Activated T-cell treated with anti-CD3 and anti-CD28 coated beads, Interleukin-2, amount 50 U/mL, for 72 hours (primary cell): Measurements from ENCODE around the gene HIBADH. TPM values are rescaled to one million over a fixed set of nuclear protein-coding genes. Genes with fewer than 3 reads are reported as not detected.

Source experiments
- ATAC-seq, 2 donors: fragments of 150-1000 bp; cut with Tn5 transposase; replicated peaks in 1 of 2; 2 replicates each; pipeline ENCODE4 v1.10.0; 2021; ENCODE audit warnings: moderate library complexity in 2 of 2, mild to moderate bottlenecking in 1 of 2
- DNase-seq, 2 donors: peaks; one replicate each; pipeline ENCODE4 v3.0.0; 2021 to 2022; ENCODE audit warnings: mixed read lengths in 1 of 2
- H3K27ac Mint-ChIP-seq: one replicate; pipeline ENCODE4 v1.8.0; 2022; ENCODE audit warnings: mild to moderate bottlenecking, moderate library complexity, mixed read lengths
- H3K27me3 Mint-ChIP-seq: one replicate; pipeline ENCODE4 v1.8.0; 2022; ENCODE audit warnings: low read depth, mixed read lengths
- H3K36me3 Mint-ChIP-seq, 2 donors: one replicate each; pipeline ENCODE4 v1.8.0; 2022; ENCODE audit warnings: mixed read lengths in 2 of 2, mild to moderate bottlenecking in 1 of 2; ENCODE audit not compliant: insufficient read depth in 2 of 2
- H3K4me1 Mint-ChIP-seq: one replicate; pipeline ENCODE4 v1.8.0; 2022; ENCODE audit warnings: low read depth, mixed read lengths
- H3K4me3 Mint-ChIP-seq, 2 donors: one replicate each; pipeline ENCODE4 v1.8.0; 2022; ENCODE audit warnings: mild to moderate bottlenecking in 2 of 2, mixed read lengths in 2 of 2, moderate library complexity in 2 of 2
- H3K9me3 Mint-ChIP-seq, 2 donors: one replicate each; pipeline ENCODE4 v1.8.0; 2022; ENCODE audit warnings: mixed read lengths in 2 of 2
- total RNA-seq, 2 donors: library from RNA; stranded (reverse); gene quantifications; one replicate each; pipeline ENCODE4 v1.2.3, GENCODE V29; 2022

Gene HIBADH
- total RNA-seq, 2 donors from 2014 or later = 18.2 to 20.0 TPM

- Mint-ChIP-seq H3K27me3 (no peaks in the 10 kb centered on the region), H3K4me1 (no peaks in the 10 kb centered on the region), H3K27ac (no peak overlapping the region), H3K4me3 (no peak overlapping the region), H3K9me3 (peaks cover 6 to 16% of the 10 kb centered on the region in 2 donors), H3K36me3 (peaks cover 15 to 24% of the 10 kb centered on the region in 2 donors)
- DNase-seq (no peak), ATAC-seq (no peak)
Measured at GRCh38 chr7:27616914-27617548, 45.7 kb downstream of the HIBADH start.

GRCh38 chr7:27616186-27616491 is 46.5 kb downstream of the HIBADH start:
- H3K4me1 Mint-ChIP-seq = no peaks in the 10 kb centered on the region
- peaks cover 6 to 16% of the 10 kb centered on the region in 2 donors for H3K9me3 Mint-ChIP-seq
- ATAC-seq (no peak), DNase-seq (no peak)
- no peaks in the 10 kb centered on the region for H3K27me3 Mint-ChIP-seq
- peaks cover 15 to 22% of the 10 kb centered on the region in 2 donors for H3K36me3 Mint-ChIP-seq
- H3K4me3 Mint-ChIP-seq = no peak overlapping the region
- H3K27ac Mint-ChIP-seq = no peak overlapping the region

- H3K27me3 Mint-ChIP-seq = no peaks in the 10 kb centered on the region
- ATAC-seq = no peak
- H3K4me1 Mint-ChIP-seq = no peaks in the 10 kb centered on the region
- peaks cover 5 to 14% of the 10 kb centered on the region in 2 donors for H3K9me3 Mint-ChIP-seq
- no peak overlapping the region for H3K27ac Mint-ChIP-seq
- no peak overlapping the region for H3K4me3 Mint-ChIP-seq
- H3K36me3 Mint-ChIP-seq = peaks cover 13 to 17% of the 10 kb centered on the region in 2 donors
- no peak for DNase-seq
Measured at GRCh38 chr7:27615420-27616185, 47.1 kb downstream of the HIBADH start.

GRCh38 chr7:27614095-27614494 is 48.6 kb downstream of the HIBADH start:
- no peak for DNase-seq
- Mint-ChIP-seq H3K27ac (no peak overlapping the region), H3K4me3 (no peak overlapping the region), H3K27me3 (no peaks in the 10 kb centered on the region), H3K4me1 (no peaks in the 10 kb centered on the region), H3K36me3 (peaks cover 3 to 5% of the 10 kb centered on the region in 2 donors), H3K9me3 (peaks cover 3 to 4% of the 10 kb centered on the region in 2 donors)
- ATAC-seq = no peak

- DNase-seq (no peak), ATAC-seq (no peak)
- Mint-ChIP-seq H3K27ac (no peak overlapping the region), H3K9me3 (no peaks in the 10 kb centered on the region), H3K4me3 (no peak overlapping the region), H3K27me3 (no peaks in the 10 kb centered on the region), H3K4me1 (no peaks in the 10 kb centered on the region), H3K36me3 (no peaks in the 10 kb centered on the region)
Measured at GRCh38 chr7:27611059-27611458, 51.6 kb downstream of the HIBADH start.

GRCh38 chr7:27608776-27609495 is 53.7 kb downstream of the HIBADH start:
- ATAC-seq = no peak
- H3K36me3 Mint-ChIP-seq = no peaks in the 10 kb centered on the region
- no peaks in the 10 kb centered on the region for H3K27me3 Mint-ChIP-seq
- H3K27ac Mint-ChIP-seq = no peak overlapping the region
- no peaks in the 10 kb centered on the region for H3K4me1 Mint-ChIP-seq
- no peak overlapping the region for H3K4me3 Mint-ChIP-seq
- no peaks in the 10 kb centered on the region for H3K9me3 Mint-ChIP-seq
- no peak for DNase-seq

GRCh38 chr7:27607210-27607606 is 55.5 kb downstream of the HIBADH start:
- Mint-ChIP-seq H3K9me3 (no peaks in the 10 kb centered on the region), H3K36me3 (no peaks in the 10 kb centered on the region), H3K27me3 (no peaks in the 10 kb centered on the region), H3K4me3 (no peak overlapping the region), H3K27ac (no peak overlapping the region), H3K4me1 (no peaks in the 10 kb centered on the region)
- DNase-seq = no peak
- ATAC-seq = no peak

- no peaks in the 10 kb centered on the region for H3K36me3 Mint-ChIP-seq
- no peak for DNase-seq
- no peaks in the 10 kb centered on the region for H3K27me3 Mint-ChIP-seq
Measured at GRCh38 chr7:27606270-27607209, 56.1 kb downstream of the HIBADH start.

GRCh38 chr7:27605689-27606269 is 56.9 kb downstream of the HIBADH start:
- DNase-seq (no peak), ATAC-seq (no peak)
- no peak overlapping the region for H3K27ac Mint-ChIP-seq
- H3K27me3 Mint-ChIP-seq = no peaks in the 10 kb centered on the region
- H3K4me1 Mint-ChIP-seq = no peaks in the 10 kb centered on the region
- no peak overlapping the region for H3K4me3 Mint-ChIP-seq
- H3K36me3 Mint-ChIP-seq = no peaks in the 10 kb centered on the region
- no peaks in the 10 kb centered on the region for H3K9me3 Mint-ChIP-seq

More at GRCh38 chr7:27606270-27607209, 56.1 kb downstream of the HIBADH start:
- no peak overlapping the region for H3K4me3 Mint-ChIP-seq
- H3K9me3 Mint-ChIP-seq = no peaks in the 10 kb centered on the region
- H3K4me1 Mint-ChIP-seq = no peaks in the 10 kb centered on the region
- H3K27ac Mint-ChIP-seq = no peak overlapping the region
- no peak for ATAC-seq

- Mint-ChIP-seq H3K27me3 (no peaks in the 10 kb centered on the region), H3K4me1 (no peaks in the 10 kb centered on the region), H3K27ac (no peak overlapping the region), H3K9me3 (no peaks in the 10 kb centered on the region), H3K36me3 (no peaks in the 10 kb centered on the region), H3K4me3 (no peak overlapping the region)
- ATAC-seq (no peak), DNase-seq (no peak)
Measured at GRCh38 chr7:27605283-27605682, 57.4 kb downstream of the HIBADH start.

GRCh38 chr7:27603813-27604212 is 58.9 kb downstream of the HIBADH start:
- Mint-ChIP-seq H3K4me3 (no peak overlapping the region), H3K27ac (no peak overlapping the region), H3K4me1 (no peaks in the 10 kb centered on the region), H3K36me3 (peaks cover 0 to 1% of the 10 kb centered on the region in 2 donors), H3K9me3 (no peaks in the 10 kb centered on the region), H3K27me3 (no peaks in the 10 kb centered on the region)
- ATAC-seq (no peak), DNase-seq (no peak)

GRCh38 chr7:27602766-27603165 is 59.9 kb downstream of the HIBADH start:
- Mint-ChIP-seq H3K27me3 (no peaks in the 10 kb centered on the region), H3K4me3 (no peak overlapping the region), H3K9me3 (no peaks in the 10 kb centered on the region), H3K36me3 (peaks cover 0 to 1% of the 10 kb centered on the region in 2 donors), H3K27ac (no peak overlapping the region), H3K4me1 (no peaks in the 10 kb centered on the region)
- no peak for DNase-seq
- no peak for ATAC-seq
